ENCODE measurements around the gene BBLN.

Gene BBLN

GRCh38 chr9:128136816-128137793 lies 23.0 kb upstream of the BBLN start:
- no peak for TF ChIP-seq CTCF (conservative IDR thresholded peaks at IDR 0.05; ENCODE audit: low read depth, low read length)
- H3K4me3 ChIP-seq (ENCODE audit: low read length), result no peak overlapping the region
- peak; percentile 59 for DNase-seq (ENCODE audit: low read depth)

- DNase-seq (ENCODE audit: low read depth), result no peak
- H3K4me3 ChIP-seq (ENCODE audit: low read length), result no peak overlapping the region
- no peak for TF ChIP-seq CTCF (conservative IDR thresholded peaks at IDR 0.05; ENCODE audit: low read depth, low read length)
Observed at GRCh38 chr9:128138001-128138400, 22.1 kb upstream of the BBLN start.

GRCh38 chr9:128139621-128140020 lies 20.4 kb upstream of the BBLN start:
- no peak for TF ChIP-seq CTCF (conservative IDR thresholded peaks at IDR 0.05; ENCODE audit: low read depth, low read length)
- H3K4me3 ChIP-seq (ENCODE audit: low read length), result no peak overlapping the region
- DNase-seq (ENCODE audit: low read depth), result no peak

- no peak for TF ChIP-seq CTCF (conservative IDR thresholded peaks at IDR 0.05; ENCODE audit: low read depth, low read length)
- no peak overlapping the region for H3K4me3 ChIP-seq (ENCODE audit: low read length)
- no peak for DNase-seq (ENCODE audit: low read depth)
Observed at GRCh38 chr9:128141604-128142003, 18.5 kb upstream of the BBLN start.

- no peak overlapping the region for H3K4me3 ChIP-seq (ENCODE audit: low read length)
- no peak for TF ChIP-seq CTCF (conservative IDR thresholded peaks at IDR 0.05; ENCODE audit: low read depth, low read length)
- no peak for DNase-seq (ENCODE audit: low read depth)
Observed at GRCh38 chr9:128142061-128142460, 18.0 kb upstream of the BBLN start.

GRCh38 chr9:128142596-128142995 lies 17.5 kb upstream of the BBLN start:
- no peak for DNase-seq (ENCODE audit: low read depth)
- TF ChIP-seq CTCF (conservative IDR thresholded peaks at IDR 0.05; ENCODE audit: low read depth, low read length), result no peak
- H3K4me3 ChIP-seq (ENCODE audit: low read length), result no peak overlapping the region
